SU-DHL-6 (cell line): Measurements from ENCODE around the gene POU2AF2.

Source experiments
- CTCF ChIP-seq: fragments of 200-600 bp; sonication (generic); IDR thresholded peaks from one replicate; pipeline ENCODE4 v1.5.1; 2017; ENCODE audit warnings: antibody characterized with exemption, mild to moderate bottlenecking, low read length, moderate library complexity; ENCODE audit not compliant: insufficient read depth, poor library complexity, severe bottlenecking
- EZH2phosphoT487 ChIP-seq: fragments of 200-600 bp; sonication (generic), shearing (Covaris generic); conservative IDR thresholded peaks from 2 replicates; pipeline ENCODE4 v1.6.1; 2018; ENCODE audit warnings: mild to moderate bottlenecking, antibody characterized with exemption, low read length, moderate library complexity, mixed read lengths

- TF ChIP-seq CTCF (no peak), EZH2phosphoT487 (no peak)
Measured at GRCh38 chr11:111330234-111330893, 84.8 kb downstream of the POU2AF2 start.
